ENCODE results near the gene LGR5. TPM values are rescaled to one million over a fixed set of nuclear protein-coding genes. Genes with fewer than 3 reads are reported as not detected.

LGR5 gene
- total and polyA plus RNA-seq, 2 of the 8 experiments (the other 6 are each of a cell fraction or from before 2014, with no cell fraction given), result 0.08 to 0.19 TPM

DNA sequence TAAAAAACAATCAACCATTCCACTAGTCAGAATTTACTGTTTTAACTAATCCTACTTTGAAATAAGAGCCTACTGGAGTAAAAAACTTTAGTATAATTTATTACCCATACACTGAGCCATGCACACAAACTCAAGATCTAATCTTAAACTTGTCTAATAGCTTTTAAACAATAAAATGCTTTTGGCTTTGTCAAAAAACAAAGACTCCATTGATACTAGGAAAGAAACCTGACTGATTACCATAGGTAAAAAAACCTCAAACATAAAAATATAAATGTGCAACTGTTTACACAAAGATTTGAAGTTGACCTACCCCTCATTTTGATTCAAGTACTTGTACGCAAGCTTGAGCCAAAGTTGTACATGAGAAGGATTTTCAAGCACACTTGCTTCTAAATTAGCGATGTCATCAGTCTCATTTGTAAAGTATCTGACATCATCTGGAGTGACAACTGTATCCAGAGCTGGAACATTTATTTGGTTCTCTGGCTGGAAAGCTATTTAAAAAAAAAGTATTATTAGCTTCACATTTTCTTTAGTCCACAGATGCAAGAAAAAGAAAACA is 187.9 kb downstream of the LGR5 start:
- Histone ChIP-seq H3K79me1 (ENCODE audit: low read depth, low read length) (no peaks in the 10 kb centered on the region), H2BK120ac (replicated peaks; ENCODE audit: low read depth, low read length) (no peak overlapping the region), H3K14ac (ENCODE audit: insufficient read length) (no peak overlapping the region), H3K27ac (ENCODE audit: low read depth, low read length) (no peak overlapping the region), H3K4me3 (ENCODE audit: extremely low read depth in 1 of 4, insufficient read depth in 2 of 4, low read depth in 3 of 4, low read length in 4 of 4) (no peak overlapping the region), H3K56ac (replicated peaks; ENCODE audit: insufficient read length, low read depth, low read length) (no peak overlapping the region), H2AFZ (ENCODE audit: low read length) (no peak overlapping the region), H3K4me1 (replicated peaks in 1 of 4; ENCODE audit: control insufficient read depth in 3 of 4, insufficient read depth in 4 of 4, low read length in 3 of 4) (no peaks in the 10 kb centered on the region), H2BK15ac (ENCODE audit: low read length) (no peak overlapping the region), H2BK12ac (ENCODE audit: low read depth, low read length) (no peak overlapping the region), H3K9ac (replicated peaks in 1 of 4; ENCODE audit: extremely low read depth in 1 of 4, low read depth in 3 of 4, low read length in 3 of 4) (no peak overlapping the region), H3K23me2 (ENCODE audit: low read depth, low read length) (no peaks in the 10 kb centered on the region; the same call in 1 of the 2 replicates), H4K91ac (replicated peaks; ENCODE audit: insufficient read length, low read length) (no peak overlapping the region), H4K20me1 (replicated peaks in 1 of 2; ENCODE audit: control insufficient read depth in 1 of 2, insufficient read depth in 2 of 2, low read length in 2 of 2) (no peaks in the 10 kb centered on the region), H3K9me3 (ENCODE audit: insufficient read depth in 2 of 2, low read depth in 1 of 2, low read length in 1 of 2) (no peaks in the 10 kb centered on the region), H2BK20ac (ENCODE audit: low read length) (no peak overlapping the region), H3K4me2 (ENCODE audit: insufficient read depth in 1 of 2, low read depth in 2 of 2, low read length in 2 of 2) (no peak overlapping the region), H3K36me3 (ENCODE audit: control insufficient read depth in 2 of 4, insufficient read depth in 4 of 4, low read length in 3 of 4) (peaks cover 11 to 90% (median 52%) of the 10 kb centered on the region in 4 experiments), H2AK5ac (ENCODE audit: low read depth, low read length) (no peak overlapping the region), H3K79me2 (ENCODE audit: control insufficient read depth in 1 of 2, insufficient read depth in 2 of 2, low read length in 2 of 2) (no peaks in the 10 kb centered on the region), H3K18ac (ENCODE audit: extremely low read depth, low read length) (no peak overlapping the region), H4K8ac (ENCODE audit: extremely low read depth, insufficient read depth, low read length) (no peak overlapping the region), H3K23ac (ENCODE audit: insufficient read length) (no peak overlapping the region), H3K4ac (replicated peaks; ENCODE audit: insufficient read length, low read depth, low read length) (no peak overlapping the region), H4K5ac (ENCODE audit: insufficient read length, low read depth, low read length) (no peak overlapping the region), H3K27me3 (replicated peaks in 1 of 4; ENCODE audit: control insufficient read depth in 3 of 4, extremely low read depth in 1 of 4, insufficient read depth in 3 of 4, low read length in 3 of 4) (no peaks in the 10 kb centered on the region), H2BK5ac (ENCODE audit: low read depth, low read length) (no peak overlapping the region)
- FAIRE-seq (no peak), DNase-seq (ENCODE audit: low read depth in 1 of 2, low spot score in 2 of 2) (no peak)
- WGBS, 2 experiments (ENCODE audit: extremely low coverage in 1 of 2, insufficient coverage in 1 of 2, insufficient read length in 1 of 2, insufficient replicate concordance in 2 of 2, low coverage in 1 of 2, low lambda C conversion rate in 2 of 2, missing lambda C conversion rate in 1 of 2), result 95% methylated on average over 2 of the region's 2 CpGs; no CpG with 5 or more reads in 1 of the 2 experiments
- POLR2A ChIA-PET (ENCODE audit: partially characterized antibody), result interaction anchor here (0.9 to 1.0 kb wide), 2 partner anchors 9 to 10 kb away, joined by 3 read pairs; no protein-coding TSS in a partner anchor
- CTCF ChIA-PET (ENCODE audit: partially characterized antibody), result interaction anchor here (0.8 to 4.4 kb wide), 2 partner anchors 10 to 120 kb away, joined by 3 to 21 read pairs; no protein-coding TSS in a partner anchor
- TF ChIP-seq POLR2A (IDR thresholded peaks at IDR 0.05; ENCODE audit: control extremely low read depth in 1 of 2, low read depth in 2 of 2, low read length in 2 of 2) (no peak), BACH1 (IDR thresholded peaks at IDR 0.05; ENCODE audit: low read length) (no peak), CTBP2 (IDR thresholded peaks at IDR 0.05; ENCODE audit: borderline replicate concordance, insufficient read depth, insufficient read length, low read length) (no peak), NRF1 (IDR thresholded peaks at IDR 0.05; ENCODE audit: low read depth, low read length) (no peak), PHF8 (conservative IDR thresholded peaks at IDR 0.05; ENCODE audit: low read depth, low read length) (no peak), CHD1 (IDR thresholded peaks at IDR 0.05; ENCODE audit: low read depth, low read length) (no peak)
